Measurements from ENCODE around the gene HIF3A.
"Not testable (repeated sequence)": the region's sequence is repeated elsewhere in the genome, so short reads cannot be mapped to it uniquely, and the experiment has no call there.

DNA sequence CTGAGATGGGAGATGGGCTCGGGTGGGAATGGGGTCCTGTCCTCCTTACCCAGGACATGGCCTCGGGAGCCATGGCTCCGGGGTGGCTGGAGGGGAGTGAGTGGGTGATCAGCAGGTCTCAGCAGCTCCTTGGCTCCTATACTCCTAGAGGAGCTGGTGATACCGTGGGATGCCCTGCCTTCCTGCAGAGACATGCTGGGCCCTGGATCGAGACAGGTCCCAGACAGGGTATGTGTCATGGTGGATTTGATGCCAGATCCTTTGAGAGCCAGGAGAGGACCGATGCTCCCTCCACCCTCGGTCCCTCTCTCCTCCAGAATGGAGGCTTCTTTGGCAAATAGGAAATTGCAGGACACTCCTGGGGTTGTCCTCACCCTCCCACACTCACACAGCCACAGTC, 35.3 kb upstream of the HIF3A start:
- TF ChIP-seq, protein P1, sequence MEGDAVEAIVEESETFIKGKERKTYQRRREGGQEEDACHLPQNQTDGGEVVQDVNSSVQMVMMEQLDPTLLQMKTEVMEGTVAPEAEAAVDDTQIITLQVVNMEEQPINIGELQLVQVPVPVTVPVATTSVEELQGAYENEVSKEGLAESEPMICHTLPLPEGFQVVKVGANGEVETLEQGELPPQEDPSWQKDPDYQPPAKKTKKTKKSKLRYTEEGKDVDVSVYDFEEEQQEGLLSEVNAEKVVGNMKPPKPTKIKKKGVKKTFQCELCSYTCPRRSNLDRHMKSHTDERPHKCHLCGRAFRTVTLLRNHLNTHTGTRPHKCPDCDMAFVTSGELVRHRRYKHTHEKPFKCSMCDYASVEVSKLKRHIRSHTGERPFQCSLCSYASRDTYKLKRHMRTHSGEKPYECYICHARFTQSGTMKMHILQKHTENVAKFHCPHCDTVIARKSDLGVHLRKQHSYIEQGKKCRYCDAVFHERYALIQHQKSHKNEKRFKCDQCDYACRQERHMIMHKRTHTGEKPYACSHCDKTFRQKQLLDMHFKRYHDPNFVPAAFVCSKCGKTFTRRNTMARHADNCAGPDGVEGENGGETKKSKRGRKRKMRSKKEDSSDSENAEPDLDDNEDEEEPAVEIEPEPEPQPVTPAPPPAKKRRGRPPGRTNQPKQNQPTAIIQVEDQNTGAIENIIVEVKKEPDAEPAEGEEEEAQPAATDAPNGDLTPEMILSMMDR (IDR thresholded peaks at IDR 0.05; ENCODE audit: low read length): not testable (repeated sequence)
- TF ChIP-seq EZH2 (IDR thresholded peaks at IDR 0.05; ENCODE audit: borderline replicate concordance, low read length): not testable (repeated sequence)
